NCI-H345 (cell line): ENCODE data around the gene NFIA.

Experiments used
- DNase-seq: peaks from one replicate; lab custom pipeline; 2025; lab: John Stamatoyannopoulos, UW

The NFIA gene

DNA sequence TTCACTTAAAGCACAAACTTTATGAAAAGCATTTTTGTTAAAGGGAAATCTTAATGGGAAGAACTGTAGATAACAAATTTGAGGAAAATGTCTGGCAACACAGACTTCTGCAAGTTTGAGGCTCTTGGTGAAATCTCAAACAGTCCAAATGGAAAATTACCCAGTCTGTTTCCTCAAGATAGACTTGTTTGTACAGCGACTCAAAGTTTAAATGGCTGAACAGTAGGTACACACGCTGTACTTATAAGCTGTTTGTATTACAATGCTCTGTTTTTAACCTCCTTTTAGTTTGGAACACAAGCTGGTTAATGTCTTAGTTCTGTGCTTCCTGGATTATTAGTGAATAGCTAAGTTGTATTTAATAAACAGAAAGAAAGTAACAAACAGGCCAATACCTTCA is 217.1 kb downstream of the NFIA start:
- no peak for DNase-seq

DNA sequence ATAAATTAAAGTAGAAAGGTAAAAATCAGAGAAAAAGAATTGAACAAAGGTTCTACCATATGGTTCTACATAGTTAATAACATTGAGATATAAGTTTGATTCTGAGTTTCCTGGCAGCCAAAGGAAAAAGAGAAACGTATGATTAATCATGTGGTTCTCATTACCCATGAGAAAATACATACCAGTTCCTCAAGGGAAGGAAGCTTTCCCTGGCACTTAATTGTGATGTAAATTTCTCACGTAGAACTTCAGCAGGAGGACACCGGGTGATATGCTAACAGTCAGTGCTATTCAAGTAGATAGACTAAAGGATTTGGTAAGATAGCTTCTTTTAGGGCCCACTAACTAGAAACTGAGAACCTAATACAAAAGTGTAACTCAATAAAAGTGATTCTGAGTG is 218.5 kb downstream of the NFIA start:
- DNase-seq, result no peak

DNA sequence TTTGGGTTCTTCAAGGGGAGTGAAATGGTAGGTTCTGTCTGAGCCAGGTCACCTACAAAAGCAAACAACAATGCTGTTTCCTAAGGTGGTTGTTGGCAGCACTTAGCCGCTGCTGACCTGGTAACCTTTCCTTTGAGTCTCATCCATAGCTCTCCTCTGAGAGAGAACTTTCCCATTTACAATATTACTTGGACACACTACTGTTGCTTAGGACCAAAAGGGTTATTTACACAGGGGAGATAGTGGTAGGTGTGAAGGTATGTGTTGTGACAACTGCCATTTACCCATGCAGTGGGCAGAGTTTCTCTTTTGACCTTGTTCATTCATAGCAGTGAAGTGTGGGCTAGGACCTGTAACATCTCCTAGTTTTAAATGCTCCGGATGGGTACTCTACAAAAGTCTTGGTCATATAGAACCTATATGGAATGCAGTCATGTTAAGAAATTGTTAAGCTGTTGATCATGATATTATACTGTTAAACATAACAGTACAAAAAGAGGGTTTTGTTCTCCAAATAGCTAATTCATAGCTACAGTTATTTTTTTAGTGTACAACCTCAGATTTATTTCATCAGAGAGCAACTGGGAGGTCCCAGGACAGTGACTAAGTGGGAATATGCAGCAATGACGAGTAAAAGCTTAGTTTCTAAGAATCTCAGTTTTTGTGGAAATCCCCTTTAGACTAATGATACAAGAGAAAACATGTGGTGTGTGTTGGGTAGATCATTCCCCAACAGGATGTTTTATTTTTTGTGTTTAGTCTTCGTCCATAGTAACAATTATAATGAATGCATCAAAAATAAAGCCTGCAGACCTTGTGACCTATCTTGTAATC is 219.7 kb downstream of the NFIA start:
- DNase-seq, result no peak

DNA sequence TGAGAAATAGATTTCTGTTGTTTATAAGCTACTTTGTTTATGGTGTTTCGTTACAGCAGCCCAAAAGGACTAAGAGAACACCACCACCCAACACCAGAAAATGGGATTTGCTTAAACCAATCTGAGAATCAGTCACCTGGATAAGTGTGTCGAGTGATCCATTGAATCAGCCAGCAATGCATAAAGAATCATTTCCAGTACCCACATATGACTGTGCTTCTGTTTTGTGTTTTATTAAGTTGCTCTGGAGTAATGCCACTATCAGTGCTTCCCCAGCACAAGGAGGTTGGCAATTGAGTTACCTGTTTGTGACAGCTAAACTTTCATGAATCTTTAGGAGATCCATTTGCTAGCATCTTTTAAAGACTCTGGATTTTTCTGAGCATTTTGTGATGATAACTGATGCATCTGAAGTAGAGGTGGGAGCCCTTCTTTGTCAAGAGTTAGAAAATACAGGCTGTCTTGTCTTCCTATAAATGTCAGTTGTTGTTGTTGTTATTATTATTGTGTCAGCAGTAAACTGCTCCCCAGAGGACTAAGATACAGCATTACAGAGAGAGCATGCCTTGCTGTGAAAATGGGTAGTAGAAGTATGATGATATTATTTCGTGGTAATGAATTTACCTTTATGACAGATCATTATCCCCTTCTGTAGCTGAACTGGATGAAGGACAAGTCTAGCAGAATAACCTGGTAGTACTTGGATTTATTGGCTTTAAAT is 225.2 kb downstream of the NFIA start:
- no peak for DNase-seq

DNA sequence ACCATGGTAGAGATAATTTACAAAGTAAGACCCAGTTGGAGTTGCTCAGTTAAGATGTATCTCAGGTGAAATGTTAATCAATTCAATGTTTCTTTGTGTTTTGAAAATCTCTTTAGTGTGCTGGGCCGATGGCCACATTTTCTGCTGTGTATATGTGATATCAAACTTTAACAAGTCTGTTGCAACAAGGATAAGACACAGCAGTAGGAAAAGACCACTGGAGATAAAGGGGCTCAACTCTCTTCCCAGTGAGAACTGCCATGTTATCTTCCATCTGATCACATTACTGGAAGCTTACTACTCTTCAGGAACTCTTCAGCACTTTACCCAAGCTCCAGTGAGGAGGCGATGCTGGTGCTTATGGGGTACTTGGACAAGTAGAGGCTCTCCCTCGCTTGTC is 227.7 kb downstream of the NFIA start:
- DNase-seq, result no peak

DNA sequence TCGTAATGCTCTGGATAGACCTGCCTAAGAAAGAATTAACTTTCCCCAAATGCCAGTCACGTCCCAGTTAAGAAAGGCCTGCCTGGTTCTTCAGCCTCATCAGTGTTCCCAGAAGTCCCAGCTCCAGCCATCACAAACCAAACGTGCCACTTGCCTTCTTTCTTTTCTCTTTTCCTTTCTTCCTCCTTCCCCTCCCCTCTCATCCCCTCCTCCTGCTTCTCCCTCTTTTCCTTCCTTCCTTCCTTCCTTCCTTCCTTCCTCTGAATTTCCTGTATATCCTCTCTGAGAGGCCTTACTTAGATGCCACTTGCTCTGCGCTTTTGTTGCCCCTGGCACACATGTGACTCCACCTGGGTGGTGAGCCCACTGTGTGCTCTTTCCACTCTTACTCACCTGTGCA is 228.2 kb downstream of the NFIA start:
- no peak for DNase-seq

DNA sequence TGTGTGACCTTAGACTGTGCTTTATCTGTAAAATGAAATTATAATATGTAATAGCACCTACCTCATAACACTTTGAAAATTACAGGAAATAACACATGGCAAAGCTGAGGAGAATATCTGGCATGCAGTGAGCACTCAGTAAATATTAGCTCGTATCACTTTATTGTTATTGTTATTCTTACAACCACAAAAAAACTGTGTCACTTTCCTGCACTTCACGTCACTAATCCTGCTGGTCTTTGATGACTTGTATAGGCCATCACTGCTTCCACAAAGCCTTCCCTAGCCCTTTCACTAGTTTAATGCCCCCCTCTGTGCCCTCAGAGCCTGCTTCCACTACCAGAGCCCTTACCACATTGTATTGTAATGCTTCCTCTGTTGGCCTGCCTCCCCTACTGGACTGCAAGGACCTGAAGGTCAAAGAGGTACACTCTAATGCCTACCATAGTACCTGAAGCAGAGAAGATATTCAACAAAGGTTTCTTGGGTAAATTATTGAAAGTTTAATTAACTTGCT is 231.6 kb downstream of the NFIA start:
- DNase-seq, result no peak

DNA sequence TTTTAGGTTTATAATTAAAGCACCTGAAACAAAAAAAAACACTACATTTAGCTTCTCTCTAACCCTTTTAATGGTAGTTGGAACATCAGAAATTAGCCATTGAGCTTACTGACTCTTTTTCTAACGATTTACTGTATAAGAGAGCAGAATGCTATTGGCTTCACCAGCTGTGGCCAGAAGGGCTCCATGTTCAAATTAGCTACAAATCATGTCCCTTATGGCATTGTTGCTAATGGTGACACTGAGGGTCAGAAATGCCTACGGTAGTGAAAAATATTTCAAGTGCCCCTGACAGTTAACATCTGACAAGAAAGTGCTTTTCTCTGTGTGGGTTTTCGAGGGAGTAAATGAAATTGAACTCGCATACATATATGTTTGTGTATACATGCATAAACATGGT is 232.7 kb downstream of the NFIA start:
- DNase-seq, result no peak

DNA sequence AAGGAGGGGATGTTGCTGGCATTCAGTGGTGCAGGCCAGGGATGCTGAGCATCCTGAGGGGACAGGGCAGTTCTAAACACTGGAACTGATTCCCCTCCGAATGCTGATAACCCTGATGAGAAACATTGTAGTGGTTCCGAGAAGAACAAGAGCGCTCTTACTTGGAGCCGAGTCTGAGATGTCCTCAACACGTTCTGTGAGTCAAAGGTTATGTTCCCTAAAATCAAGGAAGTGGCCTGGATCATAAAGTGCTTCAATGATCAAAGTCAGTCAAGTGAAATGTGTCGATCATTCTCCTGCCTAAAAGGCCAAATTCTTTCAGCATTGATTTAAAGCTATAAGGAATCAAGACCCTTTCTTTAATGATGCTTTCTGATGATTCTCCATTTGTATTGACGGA is 234.1 kb downstream of the NFIA start:
- no peak for DNase-seq

DNA sequence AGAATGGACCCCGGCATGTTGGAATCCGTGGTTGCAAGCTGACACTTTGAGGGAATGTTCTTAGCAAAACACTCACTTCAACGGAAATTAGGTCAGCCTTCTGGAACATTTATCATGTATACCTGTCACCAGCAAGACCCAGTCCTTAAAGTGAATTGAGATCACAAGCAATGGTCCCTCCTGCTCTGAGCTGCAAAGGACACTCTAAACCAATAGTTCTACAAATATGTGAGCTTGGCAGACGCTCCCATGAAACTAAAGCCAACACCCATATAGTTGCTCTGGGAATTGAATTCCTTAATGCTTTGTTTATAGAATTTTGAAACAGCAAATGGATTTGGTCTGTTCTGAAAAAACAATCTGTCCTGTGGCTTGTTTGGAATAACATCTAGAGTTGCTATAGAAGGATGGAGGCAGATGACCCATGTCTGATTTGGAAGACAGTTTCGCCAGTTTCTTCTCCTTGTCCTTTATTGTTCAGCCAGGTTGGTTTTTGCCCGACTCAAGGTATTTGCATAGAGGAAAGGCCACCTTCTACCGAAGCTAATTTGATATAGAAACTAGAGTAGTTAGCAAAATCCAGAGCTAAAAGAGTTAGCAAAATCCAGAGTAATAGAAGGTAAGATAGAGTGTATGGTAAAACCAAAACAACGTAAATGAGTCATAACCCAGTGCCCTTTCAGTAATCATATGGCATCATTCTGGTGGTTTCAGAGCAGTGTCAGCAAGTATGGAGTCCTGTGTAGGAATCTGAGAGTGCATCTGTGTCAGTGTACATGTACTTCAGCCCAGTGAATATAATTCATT is 236.2 kb downstream of the NFIA start:
- DNase-seq, result no peak

DNA sequence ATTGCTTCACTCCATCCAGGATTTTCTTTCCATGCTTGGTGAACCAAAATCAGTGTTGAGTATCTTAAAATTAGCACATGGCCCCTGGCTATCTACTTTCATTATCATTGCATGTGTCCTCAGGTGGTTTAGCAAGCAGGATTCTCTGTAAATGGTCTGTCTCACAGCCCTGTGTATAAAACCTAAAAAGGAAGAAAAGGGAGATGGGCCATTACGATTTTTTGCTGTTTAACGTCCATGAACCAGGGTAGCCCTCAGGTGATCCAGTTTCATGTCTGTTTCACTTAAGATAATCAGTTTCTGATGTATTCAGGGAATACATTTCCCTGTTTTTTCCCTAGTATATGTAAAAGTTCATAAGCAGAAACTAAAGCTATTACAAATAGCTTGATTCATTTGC is 238.2 kb downstream of the NFIA start:
- DNase-seq, result no peak

DNA sequence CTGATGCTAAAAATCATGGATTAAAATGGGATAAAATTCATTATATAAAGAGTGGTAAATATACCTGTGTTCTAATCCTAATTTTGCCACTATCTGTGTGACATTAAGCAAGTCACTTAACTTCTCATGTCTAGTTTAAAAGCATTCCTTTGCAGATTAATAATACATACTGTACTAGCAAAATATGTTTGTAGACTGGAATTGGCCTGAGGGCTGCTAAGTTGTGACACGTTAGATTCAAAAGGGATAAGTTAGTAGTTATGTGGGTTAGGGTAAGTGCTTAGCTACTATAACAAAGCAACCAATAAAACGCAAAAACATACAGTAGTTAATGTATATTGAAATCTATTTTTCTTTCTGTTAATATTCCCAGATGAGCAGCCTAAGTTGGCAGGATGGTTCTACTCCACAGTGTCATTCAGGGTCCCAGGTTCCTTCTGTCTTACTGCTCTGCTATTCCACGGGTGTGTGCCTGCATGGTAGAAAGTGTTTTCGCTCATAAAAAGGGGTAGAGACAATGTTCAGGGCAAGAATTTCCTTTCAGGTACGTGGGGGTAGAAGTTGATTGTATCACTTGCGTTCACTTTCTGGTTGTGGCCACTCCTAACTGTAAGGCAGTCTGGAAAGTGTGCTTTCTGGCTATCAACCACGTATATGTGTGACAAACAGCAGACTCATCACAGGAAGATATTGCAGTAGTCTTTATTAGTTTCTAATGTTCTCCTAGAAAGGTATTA is 239.8 kb downstream of the NFIA start:
- DNase-seq, result no peak

DNA sequence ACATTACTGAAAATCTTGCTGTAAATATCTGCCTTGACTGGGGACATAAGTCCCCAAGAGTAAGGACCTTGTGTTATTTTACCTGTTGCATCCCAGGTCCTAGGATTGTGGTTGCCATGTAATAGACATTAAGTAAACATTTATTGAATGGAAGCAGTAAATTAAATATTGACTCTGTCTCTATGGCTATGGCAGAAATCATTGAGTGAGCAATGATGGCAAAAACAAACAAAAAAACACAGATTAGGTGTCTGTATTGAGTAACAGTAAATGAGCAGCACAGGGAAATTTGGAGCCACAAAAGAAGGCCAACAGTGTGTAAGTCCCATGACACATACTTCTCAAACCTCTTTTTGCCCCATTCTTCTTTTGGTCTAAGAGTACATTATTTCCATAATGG is 240.4 kb downstream of the NFIA start:
- DNase-seq, result peak; percentile 79

DNA sequence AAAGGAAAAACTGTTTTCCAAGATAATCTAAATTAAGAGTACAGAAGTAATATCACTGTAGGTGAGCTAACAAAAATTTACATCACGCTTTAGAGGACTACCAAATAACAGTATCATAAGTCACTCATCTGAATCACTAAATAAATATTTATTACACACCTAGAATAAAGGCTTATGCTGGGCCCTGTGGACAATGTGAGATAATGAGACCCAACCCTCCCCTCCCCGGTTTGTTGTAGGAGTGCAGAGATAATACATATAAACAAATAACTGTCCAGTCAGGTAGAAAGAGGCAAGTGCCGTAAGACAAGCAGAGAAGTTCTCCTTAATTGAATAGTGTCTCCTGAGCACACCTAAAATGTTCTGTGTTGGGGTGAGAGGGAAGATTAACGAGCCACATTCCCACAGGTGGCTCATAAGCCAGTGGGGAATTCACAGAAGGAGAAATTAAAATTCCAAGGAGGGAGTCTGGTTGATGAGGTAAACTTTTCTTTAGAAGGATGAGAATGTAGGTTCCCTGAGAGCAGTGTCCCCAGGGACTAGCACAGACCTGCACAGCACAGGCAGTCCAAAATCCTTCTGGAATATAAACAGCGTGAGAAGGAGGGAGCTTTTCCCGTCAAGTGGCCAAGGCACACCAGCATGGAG is 241.4 kb downstream of the NFIA start:
- peak; percentile 8 for DNase-seq

DNA sequence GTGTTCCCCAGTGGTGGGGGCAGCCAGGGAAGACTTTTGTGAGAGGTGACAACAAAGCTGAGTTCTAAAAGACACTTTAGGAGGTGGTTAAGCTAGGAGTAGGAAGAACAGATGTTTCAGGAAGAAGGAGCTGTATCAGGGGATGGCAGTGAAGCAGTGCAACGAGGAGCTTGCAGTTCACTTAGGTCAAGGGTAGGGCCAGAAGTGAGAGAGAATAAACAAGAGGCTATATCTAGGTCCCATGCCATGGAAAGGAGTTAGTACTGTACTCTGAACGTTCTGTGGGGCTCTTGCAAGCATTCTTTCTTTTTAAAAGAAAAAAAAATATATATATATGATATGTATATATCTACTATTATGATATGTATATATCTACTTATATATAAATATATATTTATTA is 244.4 kb downstream of the NFIA start:
- DNase-seq, result no peak

DNA sequence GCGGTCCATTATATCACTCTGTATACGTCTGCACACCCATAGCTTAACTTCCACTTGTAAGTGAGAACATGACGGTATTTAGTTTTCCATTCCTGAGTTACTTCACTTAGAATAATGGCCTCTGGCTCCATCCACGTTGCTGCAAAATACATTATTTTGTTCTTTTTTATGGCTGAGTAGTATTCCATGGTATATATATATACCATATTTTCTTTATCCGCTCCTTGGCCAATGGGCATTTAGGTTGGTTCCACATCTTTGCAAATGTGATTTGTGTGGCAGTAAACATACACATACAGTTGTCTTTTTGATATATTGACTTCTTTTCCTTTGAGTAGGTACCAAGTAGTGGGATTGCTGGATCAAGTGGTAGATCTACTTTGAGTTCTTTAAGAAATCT is 245.1 kb downstream of the NFIA start:
- no peak for DNase-seq

DNA sequence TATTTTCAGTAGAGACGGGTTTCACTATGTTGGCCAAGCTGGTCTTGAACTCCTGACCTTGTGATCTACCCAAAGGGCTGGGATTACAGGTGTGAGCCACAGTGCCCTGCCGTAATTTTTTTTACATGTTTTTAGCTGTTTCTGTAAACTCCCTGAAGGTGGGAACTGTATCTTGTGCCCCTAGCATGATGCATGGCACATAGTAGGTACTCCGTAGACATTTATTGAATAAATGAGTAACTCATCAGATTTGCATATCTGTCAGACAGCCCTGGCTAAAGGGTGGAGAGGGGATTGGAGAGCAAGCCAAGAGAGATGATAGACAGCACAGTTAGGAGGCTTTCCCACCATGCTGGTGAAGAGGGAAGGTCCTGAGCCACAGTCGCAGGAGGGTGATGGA is 247.2 kb downstream of the NFIA start:
- DNase-seq, result no peak

DNA sequence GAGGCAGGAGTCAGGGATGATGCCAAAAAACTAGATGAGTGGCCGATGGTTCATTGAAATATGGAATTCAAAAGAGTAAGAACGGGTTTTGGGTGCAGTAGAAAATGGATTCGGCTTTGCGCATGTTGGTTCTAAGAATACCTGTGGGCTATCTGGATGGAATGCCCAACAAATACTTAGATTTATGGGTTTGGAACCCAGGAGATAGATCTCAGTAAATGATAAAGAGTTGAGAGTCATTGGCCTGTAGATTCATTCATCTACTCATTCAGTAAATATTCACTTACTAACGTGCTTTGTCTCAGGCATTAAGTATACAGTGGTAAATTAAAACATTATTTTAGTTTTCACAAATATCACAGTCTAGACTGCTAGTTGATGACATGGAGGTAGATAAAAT is 247.7 kb downstream of the NFIA start:
- DNase-seq, result no peak

DNA sequence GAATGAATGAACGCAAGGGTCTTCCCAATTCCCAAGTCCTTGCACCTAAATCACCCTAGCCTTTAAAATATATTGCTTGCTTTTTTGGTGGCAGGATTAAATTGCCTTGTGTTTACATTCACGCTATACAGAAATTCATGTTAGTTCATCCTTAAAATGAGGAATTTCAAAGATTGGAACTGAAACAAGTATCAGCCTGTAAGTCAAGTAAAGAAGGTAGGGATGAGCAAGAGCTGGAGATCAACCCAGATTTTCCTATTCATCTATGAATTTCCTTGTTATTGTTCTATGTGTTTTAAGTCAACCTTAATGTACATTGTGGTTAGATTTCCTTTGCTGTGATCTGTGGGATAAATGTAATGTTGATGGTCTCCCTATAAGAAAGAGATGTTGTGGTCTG is 248.2 kb downstream of the NFIA start:
- no peak for DNase-seq

DNA sequence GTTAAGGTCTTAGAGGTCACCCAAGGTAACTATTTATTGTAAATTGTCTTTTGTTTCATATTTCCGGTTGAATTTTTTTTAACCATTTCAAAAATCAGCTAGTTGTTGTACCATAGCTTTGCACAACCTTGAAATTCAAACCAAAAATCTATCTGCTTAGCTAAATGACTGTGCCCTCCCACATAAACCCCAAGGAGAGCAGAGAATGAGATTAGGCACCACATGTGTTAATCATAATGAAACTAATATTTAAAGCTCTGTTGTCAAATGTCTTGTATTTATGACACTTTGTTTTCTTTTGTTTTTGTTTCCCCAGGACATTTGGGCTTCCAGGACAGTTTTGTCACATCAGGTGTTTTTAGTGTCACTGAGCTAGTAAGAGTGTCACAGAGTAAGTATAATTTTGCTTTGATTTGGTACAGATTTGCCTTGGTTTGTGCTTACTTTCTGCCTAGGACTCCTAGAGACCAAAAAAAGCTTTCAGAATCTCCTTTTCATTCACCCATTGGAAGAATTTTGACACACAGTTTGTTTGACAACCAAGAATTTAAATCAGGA is 249.9 kb downstream of the NFIA start:
- no peak for DNase-seq

DNA sequence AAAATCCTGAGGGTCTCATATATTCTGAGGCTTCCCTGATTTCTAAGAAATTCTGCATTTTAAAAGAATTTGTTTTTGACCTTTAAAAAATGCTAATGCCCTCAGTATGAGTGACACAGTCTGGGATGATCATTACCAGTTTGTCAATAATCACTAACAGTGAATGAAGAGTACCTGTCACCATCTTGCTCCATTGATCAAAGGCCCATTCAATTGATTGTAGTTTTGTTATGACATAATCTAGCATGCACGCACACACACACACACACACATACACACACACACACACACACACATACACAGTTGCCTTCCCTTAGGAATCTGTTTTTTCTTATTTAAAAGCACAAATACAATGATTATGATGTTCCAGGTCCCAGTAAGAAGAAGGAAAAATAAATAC is 250.4 kb downstream of the NFIA start:
- DNase-seq, result no peak
